HEK293T (cell line): ENCODE data around the gene TBRG4.

Source experiments
- CTCF ChIA-PET: fragments of 350-600 bp; formaldehyde crosslinking; extraction: SDS; loops from one replicate; lab custom pipeline; 2021; ENCODE audit warnings: antibody characterized with exemption, inconsistent platforms; lab: Yijun Ruan, JAX
- POLR2A ChIA-PET: fragments of 350-600 bp; formaldehyde crosslinking; extraction: SDS; loops from one replicate; lab custom pipeline; 2020; ENCODE audit warnings: antibody characterized with exemption, inconsistent platforms; lab: Yijun Ruan, JAX
- DNase-seq: peaks from one replicate; pipeline ENCODE4 v3.0.0; 2012; ENCODE audit warnings: mixed read lengths; ENCODE audit errors: extremely low spot score
- ARNT ChIP-seq: fragments of 450-650 bp; IDR thresholded peaks from 2 replicates; pipeline ENCODE4 v1.6.1; 2017; ENCODE audit warnings: mild to moderate bottlenecking
- BHLHE40 ChIP-seq: fragments of 450-650 bp; IDR thresholded peaks from 2 replicates; pipeline ENCODE4 v1.6.1; 2016; ENCODE audit warnings: mild to moderate bottlenecking, moderate library complexity, borderline replicate concordance
- CTBP1 ChIP-seq: fragments of 450-650 bp; IDR thresholded peaks from 2 replicates; pipeline ENCODE4 v1.6.1; 2016; ENCODE audit warnings: borderline replicate concordance
- ELF4 ChIP-seq: fragments of 450-650 bp; IDR thresholded peaks from 2 replicates; pipeline ENCODE4 v1.6.1; 2017; ENCODE audit warnings: antibody characterized with exemption
- FOXA1 ChIP-seq: fragments of 450-650 bp; IDR thresholded peaks from 2 replicates; pipeline ENCODE4 v1.6.1; 2016; ENCODE audit warnings: mild to moderate bottlenecking
- FOXK2 ChIP-seq: fragments of 450-650 bp; IDR thresholded peaks from 2 replicates; pipeline ENCODE4 v1.6.1; 2016; ENCODE audit warnings: mild to moderate bottlenecking
- FOXM1 ChIP-seq: fragments of 450-650 bp; IDR thresholded peaks from 2 replicates; pipeline ENCODE4 v1.6.1; 2017; ENCODE audit warnings: mild to moderate bottlenecking, borderline replicate concordance
- HDGF ChIP-seq: fragments of 450-650 bp; IDR thresholded peaks from 2 replicates; pipeline ENCODE4 v1.6.1; 2017; ENCODE audit warnings: antibody characterized with exemption, borderline replicate concordance
- L3MBTL2 ChIP-seq: fragments of 450-650 bp; conservative IDR thresholded peaks from 2 replicates; pipeline ENCODE4 v1.6.1; 2016; ENCODE audit warnings: mild to moderate bottlenecking
- LEF1 ChIP-seq: fragments of 450-650 bp; IDR thresholded peaks from 2 replicates; pipeline ENCODE4 v1.6.1; 2017; ENCODE audit warnings: mild to moderate bottlenecking, borderline replicate concordance
- NFRKB ChIP-seq: fragments of 450-650 bp; IDR thresholded peaks from 2 replicates; pipeline ENCODE4 v1.6.1; 2016; ENCODE audit warnings: mild to moderate bottlenecking, moderate library complexity
- SP1 ChIP-seq: fragments of 450-650 bp; IDR thresholded peaks from 2 replicates; pipeline ENCODE4 v1.6.1; 2017
- SUZ12 ChIP-seq: fragments of 450-650 bp; IDR thresholded peaks from 2 replicates; pipeline ENCODE4 v1.6.1; 2016; ENCODE audit warnings: mild to moderate bottlenecking
- TARDBP ChIP-seq: fragments of 450-650 bp; IDR thresholded peaks from 2 replicates; pipeline ENCODE4 v1.6.1; 2016
- ZNF384 ChIP-seq: fragments of 450-650 bp; IDR thresholded peaks from 2 replicates; pipeline ENCODE4 v1.6.1; 2016
- TF ChIP-seq, protein P1 (sequence below): fragments of 450-650 bp; IDR thresholded peaks from 2 replicates; pipeline ENCODE4 v1.6.1; 2016

TBRG4 gene

DNA sequence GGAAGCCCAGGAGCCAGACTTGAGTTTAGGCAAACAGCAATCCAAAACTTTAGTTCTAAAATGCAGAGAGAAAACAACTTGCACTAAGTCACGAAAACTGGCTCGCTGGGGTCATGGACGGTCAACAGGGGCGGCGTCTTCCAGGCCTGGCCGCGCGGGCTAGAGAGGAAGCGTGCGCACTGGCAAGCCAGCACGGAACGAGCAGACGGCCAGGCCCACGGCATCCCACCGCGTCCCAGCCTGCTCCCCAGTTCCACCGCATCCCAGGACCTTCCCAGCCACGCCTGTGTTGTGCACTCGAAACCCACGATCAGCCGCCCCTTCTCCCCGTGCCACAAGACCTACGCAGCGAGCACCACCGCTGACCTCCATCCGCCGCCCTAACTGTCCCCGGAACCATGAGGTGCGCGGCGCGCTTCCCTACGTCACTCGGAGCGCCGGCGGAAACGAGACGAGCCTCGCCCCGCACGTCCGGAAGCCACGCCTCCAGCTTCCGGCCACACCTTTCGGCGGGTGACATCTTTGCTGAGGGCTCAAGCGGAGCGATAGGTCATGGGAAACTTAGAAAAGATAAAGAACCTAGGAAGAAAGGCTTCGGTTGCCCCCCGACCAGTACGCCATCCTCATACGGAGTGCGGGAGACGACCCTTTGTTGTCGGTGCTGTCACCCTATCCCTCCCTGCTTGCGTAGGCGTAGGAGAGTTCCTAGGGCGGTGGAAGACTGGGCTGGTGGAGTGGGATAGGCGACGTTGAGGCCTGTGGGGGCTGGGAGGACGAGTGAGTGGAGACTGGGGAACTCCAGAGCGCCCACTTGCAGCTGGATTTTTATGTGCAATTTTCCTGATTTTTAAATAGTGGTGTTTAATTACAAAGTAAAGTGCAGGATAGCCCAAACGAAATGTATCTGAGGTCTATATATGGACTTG lies at the start of gene TBRG4:
TBRG4 (minus strand) TSS at position 400 of the 926 bp plus-strand sequence. CDS start 2,460 bp downstream, outside the sequence.
- ChIA-PET POLR2A (interaction anchor here (0.8 to 3.4 kb wide), 29 partner anchors 11 to 307 kb away, joined by 3 to 30 read pairs (median 6); partner anchors contain the start of genes CCM2, NACAD and PURB), CTCF (interaction anchor here (0.6 to 1.0 kb wide), 3 partner anchors 139 to 413 kb away, joined by 4 to 6 read pairs (median 4); no protein-coding TSS in a partner anchor)
- no peak for TF ChIP-seq BHLHE40
- TF ChIP-seq, protein P1, sequence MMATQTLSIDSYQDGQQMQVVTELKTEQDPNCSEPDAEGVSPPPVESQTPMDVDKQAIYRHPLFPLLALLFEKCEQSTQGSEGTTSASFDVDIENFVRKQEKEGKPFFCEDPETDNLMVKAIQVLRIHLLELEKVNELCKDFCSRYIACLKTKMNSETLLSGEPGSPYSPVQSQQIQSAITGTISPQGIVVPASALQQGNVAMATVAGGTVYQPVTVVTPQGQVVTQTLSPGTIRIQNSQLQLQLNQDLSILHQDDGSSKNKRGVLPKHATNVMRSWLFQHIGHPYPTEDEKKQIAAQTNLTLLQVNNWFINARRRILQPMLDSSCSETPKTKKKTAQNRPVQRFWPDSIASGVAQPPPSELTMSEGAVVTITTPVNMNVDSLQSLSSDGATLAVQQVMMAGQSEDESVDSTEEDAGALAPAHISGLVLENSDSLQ = peak; percentile 54; the same call in 1 of the 2 replicates
- no peak for TF ChIP-seq LEF1
- TF ChIP-seq FOXA1 = no peak
- 0 out of 2 replicates have a peak, but pooled peaks have one; percentile 69 for TF ChIP-seq HDGF
- TF ChIP-seq SP1 = no peak
- TF ChIP-seq L3MBTL2 = peak; percentile 68
- TF ChIP-seq TARDBP = no peak
- peak; percentile 84 for TF ChIP-seq ELF4
- DNase-seq = peak; percentile 94

DNA sequence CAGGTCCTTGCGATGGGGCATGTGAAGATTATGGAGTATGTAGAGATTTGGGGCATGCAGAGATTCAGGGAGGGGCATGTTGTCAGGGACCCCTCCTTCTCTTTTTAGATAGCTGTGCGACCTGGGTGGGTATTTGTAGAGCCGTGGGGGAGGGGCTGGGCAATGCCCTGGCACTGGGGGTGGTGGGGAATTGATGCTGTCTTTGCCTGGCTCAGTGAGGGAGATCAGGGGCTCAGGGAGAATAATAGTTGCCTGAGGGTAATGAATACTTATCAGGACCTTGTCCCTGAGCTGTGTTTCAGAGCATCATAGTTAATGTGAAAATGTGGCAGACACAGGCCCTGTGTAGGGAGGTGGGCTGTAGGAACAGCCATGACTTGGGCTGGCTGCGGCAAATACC lies 49.6 kb upstream of the TBRG4 start:
- POLR2A ChIA-PET = no interaction called here
- no peak for DNase-seq
- CTCF ChIA-PET = no interaction called here
- TF ChIP-seq BHLHE40 (no peak), SUZ12 (no peak), FOXM1 (no peak), FOXK2 (no peak)

DNA sequence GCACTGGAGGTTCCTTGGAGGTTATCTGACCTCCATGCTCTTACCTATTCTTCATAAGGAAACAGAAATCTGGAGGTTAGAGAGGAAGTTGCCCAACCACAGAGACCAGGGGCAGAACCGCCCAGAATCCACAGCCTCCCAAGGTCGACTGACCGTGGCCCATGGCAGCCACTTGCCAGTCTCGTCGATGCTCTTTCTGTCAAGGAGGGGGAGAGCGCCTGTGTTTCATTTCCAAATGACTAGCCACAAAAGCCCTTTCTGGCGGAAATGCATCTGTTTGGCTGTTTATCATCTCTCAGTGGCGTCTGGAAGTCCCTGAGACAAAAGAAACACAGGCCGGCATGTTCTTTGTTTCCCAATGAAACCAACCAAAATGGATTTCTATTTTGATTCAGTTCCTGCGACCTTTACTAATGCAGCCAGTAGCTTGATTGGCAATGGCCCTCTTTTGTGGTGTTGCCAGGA lies 49.0 kb upstream of the TBRG4 start:
- POLR2A ChIA-PET = no interaction called here
- no peak for DNase-seq
- TF ChIP-seq ELF4 = no peak
- CTCF ChIA-PET = no interaction called here

DNA sequence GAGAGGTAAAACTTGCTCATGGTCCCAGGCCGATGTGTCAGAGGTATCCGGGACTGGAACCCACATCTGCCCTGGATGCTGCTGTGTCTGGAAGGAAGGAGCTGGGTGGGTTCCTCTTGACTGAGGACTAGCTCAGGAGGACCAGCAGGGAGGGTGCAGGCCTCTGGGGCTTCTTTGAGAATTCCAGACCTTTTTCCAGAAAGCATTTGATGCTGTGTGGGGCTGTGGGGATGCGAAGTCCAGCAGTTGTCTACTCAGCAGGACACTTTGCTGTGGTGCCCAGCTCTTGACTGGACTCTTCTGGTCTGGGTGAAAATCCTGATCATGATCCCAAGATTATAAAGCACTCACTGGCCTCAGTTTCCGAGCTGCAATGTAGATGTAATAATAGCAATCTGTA lies 47.8 kb upstream of the TBRG4 start:
- ChIA-PET CTCF (interaction anchor here (2.1 kb wide), 1 partner anchor 101 kb away, joined by 6 read pairs; no protein-coding TSS in a partner anchor), POLR2A (no interaction called here)
- no peak for DNase-seq
- TF ChIP-seq FOXM1 (no peak), ELF4 (no peak), LEF1 (no peak), CTBP1 (no peak), HDGF (no peak), SP1 (no peak), L3MBTL2 (no peak)

DNA sequence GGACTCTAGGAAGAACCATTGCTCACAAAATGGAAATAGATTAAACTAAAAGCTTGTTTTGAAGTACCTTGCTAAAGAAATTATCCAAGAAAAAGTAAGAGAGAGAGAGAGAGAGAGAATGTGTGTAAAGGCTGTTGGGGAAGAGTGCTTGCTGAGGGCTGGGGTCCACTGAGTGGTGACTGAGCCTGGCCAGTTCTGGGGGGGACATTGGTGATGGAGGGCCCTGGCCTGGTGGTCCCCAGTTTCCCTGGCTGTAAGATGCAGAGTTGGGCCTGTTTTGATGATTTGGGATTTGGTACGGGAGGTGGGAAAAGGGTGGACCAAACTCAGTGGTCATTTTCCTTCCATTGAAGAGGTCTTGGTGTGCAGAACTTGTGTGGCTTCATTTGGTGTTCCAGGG lies 47.0 kb upstream of the TBRG4 start:
- ChIA-PET POLR2A (no interaction called here), CTCF (interaction anchor here (2.1 kb wide), 1 partner anchor 102 kb away, joined by 6 read pairs; no protein-coding TSS in a partner anchor)
- DNase-seq = no peak
- no peak for TF ChIP-seq HDGF
- TF ChIP-seq TARDBP = no peak
- no peak for TF ChIP-seq CTBP1
- TF ChIP-seq SUZ12 = no peak
- no peak for TF ChIP-seq BHLHE40
- TF ChIP-seq, protein P1 = no peak
- TF ChIP-seq L3MBTL2 = no peak
- TF ChIP-seq NFRKB = no peak
- no peak for TF ChIP-seq ELF4
- no peak for TF ChIP-seq FOXK2
- TF ChIP-seq ZNF384 = no peak
- no peak for TF ChIP-seq FOXA1
- TF ChIP-seq SP1 = no peak
- TF ChIP-seq ARNT = no peak
- no peak for TF ChIP-seq FOXM1
- TF ChIP-seq LEF1 = no peak

DNA sequence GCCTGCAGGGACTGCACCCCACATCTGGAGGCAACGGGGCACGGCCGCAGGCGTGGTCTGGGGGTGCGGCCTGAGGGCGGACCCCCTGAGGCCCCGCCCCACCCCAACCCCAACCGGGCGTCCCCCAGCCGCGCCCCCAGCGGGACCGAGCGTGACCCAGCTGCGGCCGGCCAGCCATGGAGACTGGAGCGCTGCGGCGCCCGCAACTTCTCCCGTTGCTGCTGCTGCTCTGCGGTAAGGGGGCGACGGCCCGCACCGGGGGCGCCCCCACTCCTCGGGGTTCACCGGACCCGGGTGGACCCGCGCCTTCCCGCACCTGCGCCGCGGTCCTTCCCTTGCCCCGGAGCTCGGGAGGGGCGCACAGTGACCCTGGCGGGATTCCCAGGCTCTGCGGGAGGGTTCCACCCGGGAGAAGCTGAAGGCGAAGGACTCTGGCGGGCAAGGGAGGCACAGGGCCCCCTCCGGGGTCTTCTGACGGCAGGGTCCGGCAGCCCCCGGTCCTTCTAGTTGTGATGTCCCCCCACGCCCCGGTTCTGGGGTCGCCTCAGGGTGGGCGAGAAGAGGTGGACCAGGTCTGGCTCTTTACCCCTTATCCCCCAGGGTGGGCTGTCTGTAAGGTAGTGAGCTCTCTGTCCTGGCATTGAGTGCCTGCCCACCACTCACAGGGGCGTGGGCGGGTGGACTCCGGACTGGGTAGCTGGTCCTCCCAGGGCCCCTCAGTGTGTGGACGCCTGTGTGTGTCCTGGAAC lies 46.3 kb upstream of the TBRG4 start, which contains the start of gene RAMP3:
RAMP3 (plus strand) TSS at position 139 of the 749 bp plus-strand sequence; CDS start at position 177, 38 bp downstream.
- CTCF ChIA-PET = interaction anchor here (2.1 kb wide), 1 partner anchor 103 kb away, joined by 6 read pairs; no protein-coding TSS in a partner anchor
- DNase-seq = no peak

More for the DNA sequence above, 46.3 kb upstream of the TBRG4 start, which contains the start of gene RAMP3:
- POLR2A ChIA-PET = no interaction called here
- TF ChIP-seq ELF4 (no peak), TARDBP (no peak), LEF1 (no peak)
- TF ChIP-seq, protein P1 = no peak
